ENCODE measurements around the gene HMCN1.

DNA sequence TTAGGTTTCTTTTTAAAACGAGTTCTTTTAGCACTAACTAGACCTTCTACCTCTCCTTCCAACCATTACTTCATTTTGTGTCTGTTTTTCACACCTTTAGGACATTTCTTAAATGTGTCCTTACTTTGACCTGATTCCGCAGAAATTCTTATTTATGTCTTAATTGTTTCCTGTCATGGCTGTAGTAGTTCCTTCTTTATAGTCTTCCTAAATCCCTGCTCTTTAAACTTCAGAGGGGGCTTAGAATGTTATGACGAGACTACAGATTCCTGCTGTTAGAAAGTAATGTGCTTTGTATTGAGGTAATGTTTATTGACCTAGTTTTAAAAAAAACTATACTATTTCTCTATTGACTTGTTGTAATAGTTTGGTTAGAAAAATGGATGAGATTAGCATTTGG lies 70.4 kb downstream of the HMCN1 start:
- TF ChIP-seq, protein P1, sequence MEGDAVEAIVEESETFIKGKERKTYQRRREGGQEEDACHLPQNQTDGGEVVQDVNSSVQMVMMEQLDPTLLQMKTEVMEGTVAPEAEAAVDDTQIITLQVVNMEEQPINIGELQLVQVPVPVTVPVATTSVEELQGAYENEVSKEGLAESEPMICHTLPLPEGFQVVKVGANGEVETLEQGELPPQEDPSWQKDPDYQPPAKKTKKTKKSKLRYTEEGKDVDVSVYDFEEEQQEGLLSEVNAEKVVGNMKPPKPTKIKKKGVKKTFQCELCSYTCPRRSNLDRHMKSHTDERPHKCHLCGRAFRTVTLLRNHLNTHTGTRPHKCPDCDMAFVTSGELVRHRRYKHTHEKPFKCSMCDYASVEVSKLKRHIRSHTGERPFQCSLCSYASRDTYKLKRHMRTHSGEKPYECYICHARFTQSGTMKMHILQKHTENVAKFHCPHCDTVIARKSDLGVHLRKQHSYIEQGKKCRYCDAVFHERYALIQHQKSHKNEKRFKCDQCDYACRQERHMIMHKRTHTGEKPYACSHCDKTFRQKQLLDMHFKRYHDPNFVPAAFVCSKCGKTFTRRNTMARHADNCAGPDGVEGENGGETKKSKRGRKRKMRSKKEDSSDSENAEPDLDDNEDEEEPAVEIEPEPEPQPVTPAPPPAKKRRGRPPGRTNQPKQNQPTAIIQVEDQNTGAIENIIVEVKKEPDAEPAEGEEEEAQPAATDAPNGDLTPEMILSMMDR (IDR thresholded peaks at IDR 0.05): no peak
- no peak for TF ChIP-seq POLR2A (IDR thresholded peaks at IDR 0.05)

Data from adrenal gland (tissue), 5 donors.